BE2C (cell line): Measurements from ENCODE around the gene DLGAP4.

Experiments
- DNase-seq: peaks from one replicate; pipeline ENCODE4 v3.0.0-alpha.2; 2020
- H3K27me3 ChIP-seq: fragments of 250-450 bp; sonication (Bioruptor Pico); 2 replicates; pipeline ENCODE4 v1.5.1; 2020; ENCODE audit warnings: mild to moderate bottlenecking
- H3K36me3 ChIP-seq: fragments of 250-450 bp; sonication (Bioruptor Pico); 2 replicates; pipeline ENCODE4 v1.5.1; 2020; ENCODE audit warnings: mild to moderate bottlenecking
- H3K4me1 ChIP-seq: fragments of 250-450 bp; sonication (Bioruptor Pico); 2 replicates; pipeline ENCODE4 v1.5.1; 2020
- H3K4me3 ChIP-seq: 2 replicates; pipeline ENCODE4 v1.5.1; 2011; ENCODE audit warnings: low read depth, low read length
- H3K9me3 ChIP-seq: fragments of 250-450 bp; sonication (Bioruptor Pico); 2 replicates; pipeline ENCODE4 v1.5.1; 2020
- TF ChIP-seq, protein P1 (sequence below): IDR thresholded peaks from 2 replicates; pipeline ENCODE4 v1.5.1; 2012; ENCODE audit warnings: mild to moderate bottlenecking, low read depth, low read length

The DLGAP4 gene

GRCh38 chr20:36485286-36485685, 179.1 kb downstream of the DLGAP4 start:
- TF ChIP-seq, protein P1, sequence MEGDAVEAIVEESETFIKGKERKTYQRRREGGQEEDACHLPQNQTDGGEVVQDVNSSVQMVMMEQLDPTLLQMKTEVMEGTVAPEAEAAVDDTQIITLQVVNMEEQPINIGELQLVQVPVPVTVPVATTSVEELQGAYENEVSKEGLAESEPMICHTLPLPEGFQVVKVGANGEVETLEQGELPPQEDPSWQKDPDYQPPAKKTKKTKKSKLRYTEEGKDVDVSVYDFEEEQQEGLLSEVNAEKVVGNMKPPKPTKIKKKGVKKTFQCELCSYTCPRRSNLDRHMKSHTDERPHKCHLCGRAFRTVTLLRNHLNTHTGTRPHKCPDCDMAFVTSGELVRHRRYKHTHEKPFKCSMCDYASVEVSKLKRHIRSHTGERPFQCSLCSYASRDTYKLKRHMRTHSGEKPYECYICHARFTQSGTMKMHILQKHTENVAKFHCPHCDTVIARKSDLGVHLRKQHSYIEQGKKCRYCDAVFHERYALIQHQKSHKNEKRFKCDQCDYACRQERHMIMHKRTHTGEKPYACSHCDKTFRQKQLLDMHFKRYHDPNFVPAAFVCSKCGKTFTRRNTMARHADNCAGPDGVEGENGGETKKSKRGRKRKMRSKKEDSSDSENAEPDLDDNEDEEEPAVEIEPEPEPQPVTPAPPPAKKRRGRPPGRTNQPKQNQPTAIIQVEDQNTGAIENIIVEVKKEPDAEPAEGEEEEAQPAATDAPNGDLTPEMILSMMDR, result no peak
- H3K9me3 ChIP-seq, result no peaks in the 10 kb centered on the region
- H3K4me1 ChIP-seq, result peaks cover 21% of the 10 kb centered on the region
- H3K4me3 ChIP-seq, result no peak overlapping the region
- H3K27me3 ChIP-seq, result no peaks in the 10 kb centered on the region
- DNase-seq, result no peak
- H3K36me3 ChIP-seq, result no peaks in the 10 kb centered on the region

- H3K4me1 ChIP-seq, result peaks cover 16% of the 10 kb centered on the region
- H3K9me3 ChIP-seq, result no peaks in the 10 kb centered on the region
- no peaks in the 10 kb centered on the region for H3K36me3 ChIP-seq
- no peak overlapping the region for H3K4me3 ChIP-seq
- TF ChIP-seq, protein P1, result no peak
- DNase-seq, result no peak
- no peaks in the 10 kb centered on the region for H3K27me3 ChIP-seq
Observed at GRCh38 chr20:36487069-36487468, 180.9 kb downstream of the DLGAP4 start.

- Histone ChIP-seq H3K9me3 (no peaks in the 10 kb centered on the region), H3K27me3 (no peaks in the 10 kb centered on the region), H3K4me3 (no peak overlapping the region), H3K4me1 (no peaks in the 10 kb centered on the region), H3K36me3 (no peaks in the 10 kb centered on the region)
- no peak for DNase-seq
- TF ChIP-seq, protein P1, result no peak
Observed at GRCh38 chr20:36490191-36490590, 184.1 kb downstream of the DLGAP4 start.

GRCh38 chr20:36491901-36492617, 185.9 kb downstream of the DLGAP4 start:
- TF ChIP-seq, protein P1, result no peak
- H3K4me1 ChIP-seq, result no peaks in the 10 kb centered on the region
- H3K4me3 ChIP-seq, result no peak overlapping the region

DNA sequence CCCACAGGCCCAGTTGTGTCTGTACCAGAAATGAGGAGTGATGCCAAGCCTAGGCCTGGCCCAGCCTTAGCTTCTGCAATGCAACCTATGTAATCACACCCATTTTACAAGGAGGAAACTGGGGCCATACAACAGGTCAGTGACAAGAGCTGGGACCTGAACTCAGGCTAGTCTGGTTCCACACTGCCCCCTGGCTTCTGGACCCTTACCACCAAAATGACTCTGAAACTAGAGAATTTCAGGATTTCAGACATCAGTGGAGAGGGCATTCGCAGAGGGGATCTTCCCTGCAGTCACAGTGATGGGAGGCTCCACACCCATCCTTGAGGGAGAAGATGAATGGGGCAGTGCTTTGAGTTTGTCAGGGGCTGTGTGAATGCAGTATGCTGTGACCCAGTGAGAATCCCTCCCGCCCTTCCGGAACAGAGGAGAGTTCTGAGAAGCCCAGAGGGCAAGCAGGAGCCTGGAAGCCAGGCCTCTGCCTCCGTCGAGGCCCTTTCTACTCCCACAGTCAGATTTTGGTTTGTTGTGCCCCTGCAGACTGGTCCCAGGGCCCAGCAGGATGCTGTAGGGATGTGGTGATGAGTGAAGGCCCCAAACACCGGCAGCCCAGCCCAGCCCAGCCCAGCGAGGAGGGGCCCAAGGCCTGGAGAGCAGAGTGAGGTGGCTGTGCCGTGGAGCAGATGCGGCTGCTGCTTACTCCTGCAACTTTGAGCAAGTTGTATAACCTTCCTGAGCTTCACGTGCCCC, 187.1 kb downstream of the DLGAP4 start:
- H3K4me1 ChIP-seq, result no peaks in the 10 kb centered on the region
- no peak overlapping the region for H3K4me3 ChIP-seq
- DNase-seq, result no peak
- H3K27me3 ChIP-seq, result no peaks in the 10 kb centered on the region
- peaks cover 17% of the 10 kb centered on the region for H3K36me3 ChIP-seq
- TF ChIP-seq, protein P1, result peak; percentile 56
- no peaks in the 10 kb centered on the region for H3K9me3 ChIP-seq

More at GRCh38 chr20:36491901-36492617, 185.9 kb downstream of the DLGAP4 start:
- no peak for DNase-seq
- H3K27me3 ChIP-seq, result no peaks in the 10 kb centered on the region
- H3K9me3 ChIP-seq, result no peaks in the 10 kb centered on the region
- H3K36me3 ChIP-seq, result peaks cover 9% of the 10 kb centered on the region

- DNase-seq, result no peak
- Histone ChIP-seq H3K9me3 (no peaks in the 10 kb centered on the region), H3K4me3 (no peak overlapping the region), H3K36me3 (peaks cover 22% of the 10 kb centered on the region), H3K27me3 (no peaks in the 10 kb centered on the region), H3K4me1 (no peaks in the 10 kb centered on the region)
- TF ChIP-seq, protein P1, result no peak
Observed at GRCh38 chr20:36493801-36494114, 187.6 kb downstream of the DLGAP4 start.
